ENCODE results near the gene APOE.
"Not testable (repeated sequence)": the region's sequence is repeated elsewhere in the genome, so short reads cannot be mapped to it uniquely, and the experiment has no call there.

GRCh38 chr19:44911896-44912295 is 6.3 kb downstream of the APOE start:
- TF ChIP-seq MAFK (IDR thresholded peaks at IDR 0.05; ENCODE audit: low read length); POLR2A (conservative IDR thresholded peaks at IDR 0.05); CTCF (IDR thresholded peaks at IDR 0.05 in 2 of 3, conservative IDR thresholded peaks at IDR 0.05 in 1 of 3; ENCODE audit: insufficient read depth in 2 of 3, low read depth in 1 of 3, low read length in 3 of 3); POLR2AphosphoS5 (IDR thresholded peaks at IDR 0.05; ENCODE audit: control insufficient read depth, insufficient read depth, low read depth, low read length); ZBTB9 (CRISPR knock-in tag; IDR thresholded peaks at IDR 0.05); E2F5 (CRISPR knock-in tag; IDR thresholded peaks at IDR 0.05); YBX1 (IDR thresholded peaks at IDR 0.05); UBTF (IDR thresholded peaks at IDR 0.05; ENCODE audit: borderline replicate concordance in 1 of 2, low read depth in 2 of 2, low read length in 2 of 2); DLX4 (CRISPR knock-in tag; IDR thresholded peaks at IDR 0.05): not testable (repeated sequence)
